Stimulated activated CD8-positive, alpha-beta memory T cell treated with anti-CD3 and anti-CD28 coated beads, Interleukin-4, amount 100 ng/mL, for 4 hours (primary cell): ENCODE measurements around the gene DUSP7.

Source experiments
- DNase-seq, 2 donors: peaks; one replicate each; pipeline ENCODE4 v3.0.0-alpha.2; 2020; ENCODE audit warnings: low read depth in 2 of 2, low spot score in 1 of 2

DUSP7 gene

DNA sequence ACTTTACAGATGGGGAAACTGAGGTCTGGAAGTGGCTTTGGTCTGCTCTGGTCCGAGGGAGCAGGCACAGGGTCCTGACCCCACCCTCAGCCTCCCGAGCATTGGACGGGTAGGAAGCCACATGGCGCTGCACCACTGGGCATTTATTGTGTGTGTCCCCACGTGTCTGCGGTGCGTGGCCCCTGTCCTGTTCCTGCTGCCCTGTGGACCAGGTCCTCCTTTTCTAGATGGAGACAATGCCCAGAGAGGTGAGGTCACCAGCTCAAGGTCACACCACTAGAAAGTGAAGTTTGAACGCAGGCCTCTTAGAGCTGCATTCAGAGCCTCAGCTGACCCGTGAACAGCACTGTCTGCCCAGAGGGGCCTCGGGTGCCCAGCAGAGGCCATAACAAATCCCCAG, 26.8 kb downstream of the DUSP7 start:
- no peak for DNase-seq

DNA sequence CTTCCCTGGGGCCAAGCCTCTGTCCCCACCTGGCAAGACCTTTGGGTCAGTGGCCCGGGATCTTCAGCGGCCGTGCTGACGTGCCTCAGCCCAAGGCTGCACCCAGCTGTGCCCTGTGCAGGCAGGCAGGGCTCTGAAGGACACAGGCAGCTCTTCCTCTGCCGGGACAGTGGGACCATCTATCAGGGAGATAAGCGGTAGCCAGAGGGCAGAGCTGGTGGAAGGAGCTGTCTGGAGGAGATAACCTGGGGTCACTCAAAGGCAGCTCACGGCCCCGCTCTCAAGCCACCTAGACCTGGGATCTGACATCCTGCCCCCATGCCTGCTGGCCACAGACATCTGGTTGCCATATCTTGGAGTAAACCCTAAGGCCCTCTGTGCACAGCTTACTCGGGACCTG, 27.3 kb downstream of the DUSP7 start:
- DNase-seq: no peak

DNA sequence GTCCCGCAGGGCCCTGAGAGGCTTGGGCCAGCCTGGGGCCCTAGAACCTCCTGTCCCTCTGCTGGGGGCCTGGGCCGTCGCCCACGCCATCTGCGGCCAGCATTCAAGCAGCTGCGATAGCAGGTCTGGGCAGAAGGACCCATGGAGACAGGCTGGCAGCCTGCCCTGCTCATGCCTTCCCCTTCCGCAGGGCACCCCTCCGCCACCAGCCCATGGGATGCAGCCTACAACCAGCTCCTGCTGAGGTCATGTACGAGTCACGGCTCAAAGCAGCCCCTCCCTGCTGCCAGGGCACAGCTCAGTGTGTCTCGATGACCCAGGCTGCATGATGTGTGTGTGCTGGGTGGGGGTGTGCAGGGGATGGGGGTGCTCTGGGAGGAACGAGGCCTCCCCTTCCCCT, 27.8 kb downstream of the DUSP7 start:
- no peak for DNase-seq

DNA sequence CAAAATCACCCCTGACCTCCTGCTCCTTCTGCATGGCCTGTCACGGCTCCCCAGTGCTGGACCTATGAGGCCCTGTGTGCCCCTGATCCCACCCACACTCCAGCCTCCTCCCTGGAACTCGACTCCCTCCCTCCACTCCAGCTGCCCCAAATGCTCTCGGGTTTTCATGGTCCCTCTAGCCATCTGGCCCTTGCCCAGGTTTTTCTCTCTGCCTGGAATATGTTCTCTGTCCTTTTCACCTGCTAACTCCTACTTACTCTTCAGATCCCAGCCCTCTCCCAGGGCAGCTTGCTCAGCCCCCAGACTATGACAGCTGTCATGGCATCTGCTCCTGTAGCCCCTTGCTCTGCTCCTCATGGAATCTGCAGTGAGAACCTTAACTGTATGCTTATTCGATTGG, 30.3 kb downstream of the DUSP7 start:
- no peak for DNase-seq

DNA sequence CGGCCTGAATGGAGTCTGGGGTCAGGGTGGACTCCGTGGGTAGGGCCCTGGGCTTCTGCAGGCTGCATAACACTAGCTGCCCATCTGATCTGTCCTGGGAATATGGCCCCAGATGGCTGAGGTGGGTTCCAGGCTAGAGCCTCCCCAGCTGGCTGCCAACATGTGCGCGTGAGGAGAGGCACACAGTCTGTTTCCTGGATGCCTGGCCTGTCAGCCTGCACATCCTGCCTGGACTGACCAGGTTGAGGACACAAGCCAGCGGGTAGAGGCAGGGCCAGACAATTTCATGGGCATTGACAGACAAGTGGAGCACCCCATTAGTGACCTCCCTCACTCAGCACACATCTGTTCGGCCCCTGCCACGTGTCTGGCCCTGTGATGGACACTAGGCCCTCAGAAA, 30.9 kb downstream of the DUSP7 start:
- no peak for DNase-seq

DNA sequence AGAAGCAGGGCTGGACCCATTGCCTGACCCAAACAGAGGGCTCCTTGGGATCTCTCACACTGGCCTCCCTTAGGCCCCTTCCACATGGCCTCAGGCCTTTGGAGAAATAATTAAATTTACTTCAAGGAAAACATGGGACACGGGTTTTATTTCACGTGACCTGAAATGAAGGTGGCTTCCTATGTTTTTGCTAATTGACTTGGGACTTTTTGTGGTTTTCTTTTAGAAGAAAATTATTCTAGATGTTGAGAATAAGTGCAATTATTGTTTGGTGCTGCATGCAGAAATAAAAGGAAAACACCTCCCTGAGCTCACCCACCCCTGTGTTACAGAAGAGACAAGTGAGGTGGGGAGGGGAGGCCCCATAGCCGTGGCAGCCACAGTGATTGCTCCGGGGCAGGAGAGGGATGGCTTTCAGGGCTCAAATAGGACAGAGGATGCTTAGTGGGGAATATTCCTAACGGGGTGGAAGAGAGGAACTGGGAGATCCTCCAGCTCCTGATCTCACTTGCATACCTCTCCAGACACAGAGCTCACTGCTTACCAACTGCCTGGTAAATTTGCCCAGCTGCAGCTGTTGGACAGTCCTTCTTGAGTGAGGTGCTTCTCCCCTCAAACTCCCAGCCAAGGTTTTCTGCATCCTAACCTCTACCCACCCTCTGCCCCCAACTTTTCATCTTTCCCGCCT, 31.5 kb downstream of the DUSP7 start:
- DNase-seq: no peak

DNA sequence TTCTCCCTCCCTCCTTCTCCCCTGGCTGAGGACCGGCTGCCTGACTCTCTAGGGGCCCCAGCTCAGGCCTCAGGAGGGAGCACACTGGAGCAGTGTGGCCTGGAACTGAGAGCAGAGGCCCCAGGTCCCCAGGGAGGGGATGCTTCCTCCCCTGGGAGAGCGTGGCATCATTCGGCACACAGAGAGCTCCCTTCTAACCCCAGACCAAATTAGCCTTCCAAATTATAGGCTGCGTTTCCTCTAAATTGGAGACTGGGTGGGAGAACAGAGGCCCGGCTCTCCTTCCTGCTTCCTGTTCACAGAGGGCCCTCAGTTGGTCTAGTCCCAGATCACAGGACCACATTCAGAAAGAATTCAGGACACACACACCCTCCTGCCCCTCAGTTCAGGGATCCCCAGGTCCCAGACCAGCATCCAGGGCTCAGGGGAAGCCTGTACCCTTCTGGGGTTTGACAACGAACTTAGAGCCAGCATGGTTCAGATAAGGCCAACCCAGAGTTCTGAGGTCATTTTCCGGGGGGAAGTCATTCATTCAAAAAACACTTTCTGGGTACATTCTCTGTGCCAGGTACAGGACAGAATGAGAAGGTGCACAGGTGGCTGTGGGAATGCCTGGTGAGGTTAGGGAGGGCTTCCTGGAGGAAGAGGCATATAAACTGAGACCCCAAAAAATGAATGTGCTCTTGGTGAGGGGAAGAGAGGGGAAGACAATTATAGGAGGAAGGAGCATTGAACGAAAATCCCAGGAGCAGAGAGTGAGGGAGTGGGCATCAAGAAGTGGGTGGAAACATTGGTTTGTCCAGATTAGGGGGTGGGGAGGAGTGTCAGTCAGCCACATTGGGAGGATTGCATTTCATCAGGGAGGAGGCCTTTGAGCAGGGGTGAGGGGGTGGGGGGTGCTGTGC, 32.3 kb downstream of the DUSP7 start:
- no peak for DNase-seq

DNA sequence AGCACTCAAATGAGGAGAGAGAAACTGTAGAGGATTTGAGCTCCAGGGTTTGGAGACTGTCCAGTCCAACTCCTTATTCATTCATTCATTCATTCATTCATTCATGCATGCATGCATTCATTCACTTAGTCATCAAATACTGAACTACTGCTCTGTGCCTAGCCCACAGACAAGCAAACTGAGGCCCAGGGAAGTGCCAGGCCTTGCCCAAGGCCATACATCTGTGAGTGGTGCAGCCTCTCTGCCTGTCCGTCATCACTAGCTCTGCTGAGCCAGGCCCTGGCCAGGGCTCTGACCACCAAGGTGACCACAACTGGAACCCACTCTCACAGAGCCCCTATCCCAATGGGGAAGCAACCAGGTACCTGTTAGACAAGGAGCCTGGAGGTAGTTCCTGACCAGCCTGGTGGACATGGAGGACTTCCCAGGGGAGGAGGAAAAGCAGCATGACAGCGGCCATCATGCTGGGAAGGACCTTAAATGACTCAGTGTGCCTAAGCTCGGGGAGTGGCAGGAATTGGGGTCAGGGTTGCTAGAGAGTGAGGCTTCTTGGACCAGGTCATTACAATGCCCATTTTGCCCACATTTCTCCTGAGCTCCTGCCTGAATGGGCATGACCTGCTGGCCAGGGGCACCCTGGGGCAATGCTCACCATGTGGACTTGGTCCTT, 33.1 kb downstream of the DUSP7 start:
- DNase-seq: no peak

DNA sequence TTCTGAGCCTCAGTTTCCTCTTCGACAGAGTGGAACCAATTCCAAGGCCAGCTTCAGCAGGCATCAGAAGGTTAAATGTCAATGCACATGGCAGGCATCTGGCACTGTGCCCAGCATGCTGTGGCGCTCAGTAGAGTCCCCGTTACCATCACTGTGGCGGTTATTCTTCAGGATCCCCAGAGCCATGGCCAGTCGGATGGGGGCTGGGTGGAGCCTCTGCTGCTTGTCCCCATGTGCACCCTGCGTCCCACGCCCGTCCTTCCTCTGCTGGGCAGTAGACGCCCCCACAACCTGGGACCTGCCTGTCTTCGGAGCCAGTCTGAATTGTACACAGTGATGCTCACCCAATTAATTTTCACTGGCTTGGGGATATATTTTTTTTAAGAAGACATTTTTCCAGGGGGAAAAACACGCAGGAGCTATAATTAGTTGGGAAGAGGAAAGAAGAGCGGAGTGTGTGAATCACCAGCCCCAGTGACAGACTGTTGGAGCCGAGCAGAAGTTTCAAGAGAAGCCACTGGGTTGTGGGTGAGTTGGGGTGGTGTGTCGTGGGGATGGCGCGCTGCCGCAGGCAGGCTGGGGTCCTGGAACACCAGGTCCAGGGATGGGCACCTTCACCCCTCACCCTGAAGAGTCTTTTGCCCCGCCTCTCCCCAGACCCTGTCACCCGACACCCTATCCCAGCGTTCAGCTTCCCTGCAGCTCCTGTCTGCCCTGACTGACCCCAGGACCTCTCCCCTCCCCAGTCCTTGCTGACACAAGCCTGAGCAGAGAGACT, 33.9 kb downstream of the DUSP7 start:
- no peak for DNase-seq

DNA sequence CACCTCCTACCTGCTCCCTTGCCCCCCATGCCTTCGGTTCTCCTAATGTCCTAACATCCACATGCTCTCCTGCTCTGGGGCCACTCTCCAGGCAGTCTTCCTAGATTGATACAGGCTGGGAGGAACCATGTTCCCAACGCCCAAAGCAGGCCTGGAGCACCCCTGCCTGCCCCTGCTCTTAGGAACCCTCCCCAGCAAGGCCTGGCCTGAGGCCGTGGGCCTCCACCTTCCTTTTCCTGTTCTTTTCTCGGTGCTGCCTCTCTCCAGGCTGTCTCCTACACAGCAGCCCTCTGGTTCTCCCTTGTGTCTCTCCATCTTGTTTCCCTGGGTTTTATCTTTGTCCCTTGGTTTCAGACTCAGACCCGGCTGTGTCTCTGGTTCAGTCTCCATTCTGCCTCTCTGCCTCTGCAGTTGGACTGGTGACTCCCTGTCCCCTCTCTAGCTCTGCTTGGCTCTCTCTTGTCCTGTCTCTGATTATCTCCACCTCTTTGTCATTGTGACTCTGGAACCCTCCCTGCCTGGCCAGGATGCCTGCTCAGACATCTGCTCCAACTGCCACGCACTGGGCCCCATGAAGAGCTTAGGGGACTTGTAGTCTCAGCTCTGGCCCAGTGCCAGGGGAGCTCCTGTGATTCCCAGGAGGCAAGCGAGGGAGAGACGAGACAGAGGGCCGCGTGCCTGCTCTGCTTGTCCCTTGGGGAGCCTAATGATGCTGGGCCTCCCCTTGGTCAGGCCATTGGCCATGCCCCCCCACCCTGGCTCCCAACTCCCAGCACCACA, 34.7 kb downstream of the DUSP7 start:
- no peak for DNase-seq

DNA sequence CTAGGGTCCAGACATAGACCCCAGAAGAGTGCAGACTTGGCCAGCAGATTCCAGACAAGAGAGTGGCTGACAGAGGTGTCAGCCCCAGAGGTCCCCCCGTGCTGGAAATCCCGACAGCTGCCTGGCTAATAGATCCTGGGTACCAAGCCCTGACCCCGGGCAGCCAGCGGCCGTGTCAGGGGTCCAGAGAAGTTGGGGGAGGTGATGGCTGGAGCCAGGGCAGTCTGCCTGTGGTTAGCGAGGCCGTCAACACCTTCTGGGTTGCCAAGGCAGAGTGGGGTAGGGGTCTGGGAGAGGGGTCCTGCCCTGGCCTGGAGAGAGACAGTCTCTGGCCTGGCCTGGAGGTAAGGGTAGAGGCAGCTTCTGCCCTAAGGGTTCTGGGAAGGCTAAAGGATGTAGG, 35.6 kb downstream of the DUSP7 start:
- DNase-seq: no peak

DNA sequence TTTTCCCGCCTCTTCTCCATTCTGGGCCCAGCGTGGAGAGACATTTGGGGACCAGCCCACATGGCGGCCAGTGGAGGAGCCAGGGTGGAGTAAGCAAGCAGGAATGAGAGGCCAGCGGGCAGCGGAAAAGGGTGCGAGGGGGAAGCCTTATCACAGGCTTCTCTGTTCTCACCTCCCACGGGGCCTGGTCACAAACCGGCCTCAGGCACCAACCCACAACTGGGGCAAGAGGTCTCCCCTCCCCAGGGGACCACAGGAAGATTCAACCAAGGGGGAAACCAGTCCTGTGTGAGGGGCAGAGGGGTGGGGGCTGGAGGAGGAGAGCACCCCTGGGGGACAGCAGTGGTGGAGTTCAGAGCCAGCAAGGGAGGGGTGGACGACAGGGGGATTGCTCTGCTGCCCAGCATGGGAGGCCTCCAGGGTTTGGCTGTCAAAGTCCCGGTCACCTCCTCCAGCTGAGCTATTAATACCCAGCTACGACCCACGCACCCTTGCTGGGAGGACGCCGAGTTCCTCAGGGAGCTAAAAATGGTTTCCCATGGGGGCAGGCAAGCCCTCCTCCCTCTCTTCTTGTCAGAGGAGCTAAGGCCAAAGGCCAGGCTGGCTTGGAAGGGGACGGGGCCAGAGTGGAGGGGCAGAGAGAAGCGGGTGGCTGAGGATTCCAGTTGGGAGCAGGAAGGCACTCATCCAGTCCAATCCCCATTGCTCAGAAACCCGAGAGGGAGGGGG, 36.9 kb downstream of the DUSP7 start:
- no peak for DNase-seq

DNA sequence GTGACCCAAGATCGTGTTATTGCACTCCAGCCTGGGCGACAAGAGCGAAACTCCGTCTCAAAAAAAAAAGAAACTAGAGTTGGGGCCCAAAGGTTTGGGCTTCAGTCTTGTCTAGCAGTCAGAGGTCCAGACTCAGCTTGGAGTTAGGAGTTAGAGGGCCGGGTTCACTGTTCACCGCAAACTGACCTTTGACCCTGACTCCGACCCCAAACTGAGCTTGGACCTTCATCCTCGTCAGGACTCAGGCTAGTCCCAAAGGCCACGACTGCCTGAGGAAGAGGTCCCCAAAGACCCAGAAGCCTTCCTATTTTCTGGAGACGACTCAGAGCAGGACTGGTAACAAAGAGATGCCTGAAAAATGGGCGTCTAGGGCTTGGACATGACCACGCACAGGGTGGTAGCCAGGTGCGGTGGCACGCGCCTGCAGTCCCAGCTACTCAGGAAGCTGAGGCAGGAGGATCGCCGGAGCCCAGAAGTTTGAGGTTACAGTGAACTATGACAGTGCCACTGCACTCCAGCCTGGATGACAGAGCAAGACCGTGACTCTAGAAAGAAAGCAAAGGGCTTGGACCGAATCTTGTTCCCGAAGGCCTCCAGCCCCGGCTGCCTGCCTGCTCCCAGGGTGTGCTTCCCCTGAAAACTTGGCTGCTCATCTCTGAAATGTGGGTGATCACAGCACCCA, 37.9 kb downstream of the DUSP7 start:
- no peak for DNase-seq

DNA sequence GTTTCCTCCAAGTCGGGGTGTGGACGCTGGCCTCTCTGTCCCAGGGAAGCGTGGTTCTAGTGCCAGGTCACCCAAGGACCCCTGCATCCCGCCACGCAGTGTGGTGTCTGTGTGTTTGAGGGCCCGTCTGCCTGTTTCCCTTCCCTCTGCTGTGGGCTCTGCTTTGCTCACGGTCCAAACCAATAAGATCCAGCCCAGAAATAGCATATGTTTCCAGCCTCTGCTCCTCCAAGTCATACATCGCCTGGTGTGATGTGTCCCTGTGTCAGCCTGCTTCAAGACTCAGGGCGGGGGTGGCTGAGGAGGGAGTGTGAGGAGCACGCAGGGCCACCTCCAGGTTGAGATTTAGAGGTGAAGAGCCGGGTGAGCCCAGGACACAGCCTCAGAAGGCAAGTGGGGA, 38.8 kb downstream of the DUSP7 start:
- no peak for DNase-seq

DNA sequence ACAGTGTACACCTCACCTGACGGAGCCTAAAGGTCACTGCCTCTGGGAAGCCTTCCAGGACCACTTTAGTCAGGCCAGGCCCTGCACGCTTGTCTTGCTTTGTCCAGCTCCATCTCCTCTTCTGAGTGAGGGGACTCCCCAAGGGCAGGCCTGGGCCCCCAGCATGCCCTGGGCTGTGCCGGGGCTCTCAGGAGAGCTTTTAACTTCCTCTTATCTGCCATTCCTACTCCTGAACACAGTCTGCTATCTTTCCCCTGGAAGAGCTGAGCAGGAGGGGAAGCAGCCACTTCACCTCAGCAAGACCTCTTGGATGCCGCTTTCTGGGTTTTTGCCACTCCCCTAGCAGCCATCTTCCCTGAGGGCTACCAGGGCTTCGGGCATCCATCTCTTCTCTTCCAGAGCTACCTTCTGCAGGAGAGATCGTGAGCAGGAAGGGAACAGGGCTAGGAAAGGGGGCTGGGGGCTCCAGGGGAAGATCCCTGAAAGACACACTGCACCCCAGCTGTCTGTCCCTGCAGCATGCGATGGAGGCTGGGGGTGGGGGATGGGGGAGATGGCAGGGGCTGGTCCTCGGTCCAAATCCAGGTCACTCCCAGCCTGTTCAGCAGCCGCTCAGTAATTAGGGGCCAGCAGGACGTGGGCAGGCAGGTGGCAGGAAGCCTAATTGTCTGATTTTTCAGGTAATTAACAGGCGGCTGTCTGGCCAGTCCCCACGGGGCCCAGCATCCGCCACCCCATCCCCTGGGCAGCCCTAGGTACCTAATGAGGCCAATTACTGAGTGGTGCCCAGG, 40.7 kb downstream of the DUSP7 start:
- no peak for DNase-seq

DNA sequence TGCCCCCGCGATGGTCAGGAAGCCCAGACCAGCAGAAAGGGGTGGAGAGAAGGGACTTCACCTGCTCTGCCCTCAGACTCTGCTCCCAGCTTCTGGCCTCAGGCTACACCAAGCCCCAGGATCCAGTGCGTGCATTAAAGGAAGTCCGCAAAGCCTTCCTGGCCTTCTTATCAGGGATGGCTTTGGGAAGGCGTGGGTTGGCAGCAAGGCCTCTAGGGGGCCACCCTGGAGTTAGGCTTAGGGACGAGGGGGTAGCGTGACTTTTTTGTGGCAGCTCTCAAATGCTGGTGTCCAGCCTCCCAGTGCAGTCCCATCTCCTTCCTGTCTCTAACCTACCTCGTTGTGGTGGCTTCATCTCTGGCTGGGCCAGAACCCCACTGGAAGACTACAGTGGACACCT, 41.8 kb downstream of the DUSP7 start:
- DNase-seq: no peak

DNA sequence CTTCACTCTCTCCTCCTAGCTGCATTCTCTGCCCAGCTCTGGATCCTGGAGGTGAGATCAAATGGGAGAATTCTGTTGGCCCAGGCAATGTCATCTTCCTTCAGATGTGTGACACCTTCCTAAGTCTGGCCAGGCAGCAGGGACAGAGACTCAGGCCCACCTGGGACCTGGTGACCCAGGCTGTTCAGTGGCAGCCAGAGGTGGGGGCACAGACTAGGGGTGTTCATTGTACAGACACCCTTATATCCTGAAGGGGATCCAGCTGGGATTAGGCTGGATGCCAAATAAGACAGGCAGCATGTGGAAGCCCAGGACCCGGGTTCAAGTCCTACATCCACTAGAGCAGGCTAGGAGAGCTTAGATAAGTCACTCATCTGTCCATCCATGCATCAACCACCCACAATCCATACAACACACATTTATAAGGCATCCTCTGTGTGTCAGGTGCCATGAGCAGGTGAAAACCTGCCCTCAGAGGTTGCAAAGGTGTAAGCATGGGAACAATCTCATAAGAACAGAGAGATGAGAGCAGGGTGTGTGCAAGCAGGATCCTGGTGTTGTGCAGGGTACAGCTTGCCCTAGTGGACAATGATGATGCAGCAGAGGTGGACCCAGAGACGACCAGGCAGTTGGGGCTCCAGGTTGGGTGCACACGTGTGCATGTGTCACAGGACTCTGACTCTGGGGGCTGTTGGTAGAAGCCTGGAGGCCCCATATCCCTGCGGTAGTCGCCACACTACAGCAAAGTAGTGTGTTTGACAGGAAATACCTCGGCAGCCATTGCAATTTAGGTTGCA, 42.4 kb downstream of the DUSP7 start:
- no peak for DNase-seq

DNA sequence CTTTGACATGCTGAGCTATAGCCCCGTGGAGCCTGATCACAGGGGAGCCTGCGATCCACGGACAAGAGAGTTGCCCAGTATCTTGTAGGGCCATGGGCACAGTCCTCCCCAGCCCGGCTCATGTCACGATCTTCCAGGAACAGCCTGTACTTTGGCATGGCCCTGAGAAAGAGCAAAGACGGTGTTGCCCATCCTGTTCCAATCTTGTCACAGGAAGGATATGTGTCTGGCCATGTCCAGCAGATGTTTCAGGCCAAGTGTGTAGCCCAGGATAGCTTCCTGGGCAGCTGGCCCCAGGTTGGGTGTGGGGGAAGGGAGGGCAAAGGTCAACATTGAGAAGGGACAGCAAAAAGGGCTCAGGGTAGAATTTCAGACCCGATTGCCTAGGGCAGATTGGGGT, 43.7 kb downstream of the DUSP7 start:
- no peak for DNase-seq
